ENCODE data around the gene SULT1A1. TPM values are rescaled to one million over a fixed set of nuclear protein-coding genes. Genes with fewer than 3 reads are reported as not detected.
"Not testable (repeated sequence)": the region's sequence is repeated elsewhere in the genome, so short reads cannot be mapped to it uniquely, and the experiment has no call there.

SULT1A1 gene
- 1 to 10 TPM; 4.5 to 7.0 (median 6.5) TPM for polyA plus RNA-seq

DNA sequence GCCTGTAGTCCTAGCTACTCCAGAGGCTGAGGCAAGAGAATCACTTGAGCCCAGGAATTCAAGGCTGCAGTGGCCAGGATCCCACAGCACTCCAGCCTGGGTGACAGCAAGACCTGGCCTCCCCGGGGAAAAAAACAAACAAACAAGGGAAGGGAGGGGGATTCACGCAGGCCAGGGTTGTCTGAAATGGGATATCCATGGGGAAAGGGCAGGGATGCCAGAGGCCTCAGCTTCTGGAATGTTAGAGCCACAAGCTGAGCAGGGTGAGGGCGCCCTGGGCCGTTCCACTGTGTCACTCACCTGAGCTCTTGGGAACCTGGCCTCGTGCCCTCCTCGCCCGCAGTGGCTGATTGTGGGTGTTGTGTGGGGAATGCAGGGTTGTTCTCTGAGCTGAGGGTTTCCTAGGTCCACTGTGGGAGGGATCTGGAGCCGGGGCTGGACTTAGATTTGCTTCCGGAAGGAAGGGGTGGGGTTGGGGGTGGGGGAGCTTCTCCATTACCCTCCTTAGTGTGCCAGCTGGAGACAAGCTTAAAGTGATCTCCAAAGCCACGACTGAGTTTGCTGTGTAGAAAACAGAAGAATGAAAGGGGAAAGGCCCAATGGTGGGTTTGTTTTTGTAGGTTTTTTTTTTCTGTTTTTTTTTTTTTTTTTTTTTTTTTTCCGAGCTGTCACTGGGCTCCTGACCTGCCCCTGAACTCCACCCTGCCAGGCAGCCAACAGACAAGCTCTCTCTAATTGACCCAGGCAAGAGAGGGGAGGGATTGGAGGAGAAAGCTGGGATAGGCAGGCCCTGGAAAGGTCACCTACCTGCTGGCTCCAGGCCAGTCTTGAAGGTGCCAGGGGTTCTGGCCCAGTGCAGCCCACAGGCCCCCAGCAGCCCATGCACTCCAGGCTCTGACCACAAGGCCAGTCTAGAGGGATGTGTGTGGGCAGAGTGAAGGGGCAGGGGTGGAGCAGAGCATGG is at the start of gene SULT1A1:
SULT1A1 (minus strand) TSS at position 414 of the 964 bp plus-strand sequence. CDS start 1,189 bp downstream, outside the sequence.
- H3K4me1 Mint-ChIP-seq = peaks cover 15 to 16% of the 10 kb centered on the region in 2 donors
- DNase-seq = peak in 1 of 3 donors; percentile 9
- H3K27ac Mint-ChIP-seq = peak within 1 kb of the TSS in 1 of 6 donors; percentile 4
- no peaks in the 10 kb centered on the region for H3K27me3 Mint-ChIP-seq (ENCODE audit: low read depth in 3 of 3)
- H3K36me3 Mint-ChIP-seq = no peaks in the 10 kb centered on the region
- H3K9me3 Mint-ChIP-seq = no peaks in the 10 kb centered on the region
- no peak within 1 kb of the TSS for H3K4me3 Mint-ChIP-seq

DNA sequence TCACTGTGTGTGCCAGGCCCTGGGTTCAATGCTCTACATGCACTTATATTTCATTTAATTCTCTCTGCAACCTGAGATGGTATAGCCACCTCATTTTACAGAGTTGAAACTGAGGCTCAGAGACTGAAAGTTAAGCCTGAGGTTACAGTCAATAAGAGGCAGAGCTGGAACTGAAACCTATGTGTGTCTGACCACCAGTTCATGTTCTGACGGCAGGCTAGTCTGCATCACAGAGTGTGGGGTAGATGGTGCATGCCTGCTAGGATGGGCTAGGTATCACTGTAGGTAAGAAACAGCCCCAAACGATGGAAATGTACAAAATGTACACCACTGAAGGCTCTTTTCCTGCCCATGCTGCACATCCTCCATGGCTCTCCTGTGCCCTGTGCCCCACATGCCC is 30.1 kb upstream of the SULT1A1 start:
- H3K4me3 Mint-ChIP-seq; H3K4me1 Mint-ChIP-seq; H3K27me3 Mint-ChIP-seq (ENCODE audit: low read depth in 3 of 3); H3K9me3 Mint-ChIP-seq; DNase-seq; H3K27ac Mint-ChIP-seq; H3K36me3 Mint-ChIP-seq: not testable (repeated sequence)

DNA sequence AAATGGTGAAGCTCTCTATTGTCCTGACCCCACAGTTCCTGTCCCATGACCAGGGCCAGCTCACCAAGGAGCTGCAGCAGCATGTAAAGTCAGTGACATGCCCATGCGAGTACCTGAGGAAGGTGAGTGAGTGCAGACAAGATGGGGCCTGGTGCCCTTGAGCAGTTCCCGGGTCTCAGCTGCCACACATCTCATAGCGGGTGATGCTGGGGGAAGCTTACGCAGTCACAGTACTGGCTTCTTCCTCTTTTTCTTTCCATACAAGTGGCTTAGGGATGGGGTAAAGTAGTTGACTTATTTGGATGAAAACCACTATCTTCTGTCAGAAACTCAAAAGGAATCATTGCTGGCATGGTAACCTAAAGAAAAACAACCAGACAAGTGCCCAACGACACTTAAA is 28.5 kb upstream of the SULT1A1 start:
- H3K27me3 Mint-ChIP-seq (ENCODE audit: low read depth in 3 of 3); DNase-seq: not testable (repeated sequence)

DNA sequence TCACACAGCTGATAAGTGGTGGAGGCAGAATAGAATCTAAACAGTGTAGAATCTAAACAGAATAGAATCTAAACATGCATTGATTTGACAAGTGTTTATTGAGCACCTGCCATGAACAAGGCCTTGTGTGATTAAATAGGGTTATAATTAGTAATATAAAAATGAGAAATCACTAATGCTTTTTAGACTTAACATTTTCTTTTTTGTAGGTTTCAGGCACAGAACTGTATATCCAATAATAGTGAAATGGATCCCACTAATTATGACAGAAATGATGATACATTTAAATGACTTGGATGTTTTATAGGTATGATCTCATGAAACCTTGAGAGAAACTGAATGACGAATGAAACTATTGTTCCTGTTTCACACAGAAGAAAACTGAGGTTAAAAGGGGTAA is 27.9 kb upstream of the SULT1A1 start, which contains the start of gene NPIPB8:
NPIPB8 (plus strand) TSS at position 301 of the 400 bp plus-strand sequence. CDS start 296 bp downstream, outside the sequence.
- H3K27me3 Mint-ChIP-seq (ENCODE audit: low read depth in 3 of 3); H3K9me3 Mint-ChIP-seq; H3K4me1 Mint-ChIP-seq; DNase-seq; H3K36me3 Mint-ChIP-seq; H3K27ac Mint-ChIP-seq; H3K4me3 Mint-ChIP-seq: not testable (repeated sequence)

More for the DNA sequence above, 28.5 kb upstream of the SULT1A1 start:
- H3K36me3 Mint-ChIP-seq, H3K9me3 Mint-ChIP-seq, H3K4me3 Mint-ChIP-seq, H3K4me1 Mint-ChIP-seq, H3K27ac Mint-ChIP-seq: not testable (repeated sequence)

DNA sequence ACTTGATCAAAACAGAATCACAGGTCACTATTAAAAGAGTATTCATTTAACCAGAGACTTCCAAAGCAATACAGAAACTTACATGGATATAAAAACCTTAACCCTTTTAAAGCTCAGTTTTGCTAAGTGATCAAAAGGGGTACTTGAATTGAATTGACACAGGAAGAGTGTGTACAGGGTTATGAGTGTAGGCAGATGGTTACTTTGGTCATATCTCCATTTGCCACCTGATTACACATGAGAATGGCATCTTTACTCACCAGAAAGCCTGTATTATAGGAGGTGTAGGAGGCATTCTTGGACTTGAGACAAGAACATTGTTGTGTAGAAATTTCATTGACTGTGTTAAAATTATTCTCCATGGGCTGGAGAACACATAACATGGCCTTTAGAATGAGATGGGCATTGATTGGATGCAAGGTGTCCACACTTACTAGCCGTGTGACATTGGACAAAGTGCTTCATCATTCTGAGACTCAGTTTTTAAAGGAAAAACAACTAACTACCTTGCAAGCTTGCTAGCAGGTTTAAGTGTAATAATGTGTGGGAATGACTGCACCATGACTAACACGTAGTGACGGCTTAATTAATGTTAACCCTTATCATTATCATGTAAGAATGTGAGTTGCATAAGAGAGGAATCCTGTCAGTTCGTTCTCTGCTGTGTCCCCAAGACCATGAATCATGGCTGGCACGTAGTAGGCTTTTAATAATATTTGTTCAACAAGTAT is 26.4 kb upstream of the SULT1A1 start:
- not testable (repeated sequence) for H3K4me3 Mint-ChIP-seq; H3K27ac Mint-ChIP-seq; H3K27me3 Mint-ChIP-seq (ENCODE audit: low read depth in 3 of 3); H3K36me3 Mint-ChIP-seq; H3K9me3 Mint-ChIP-seq; DNase-seq; H3K4me1 Mint-ChIP-seq

DNA sequence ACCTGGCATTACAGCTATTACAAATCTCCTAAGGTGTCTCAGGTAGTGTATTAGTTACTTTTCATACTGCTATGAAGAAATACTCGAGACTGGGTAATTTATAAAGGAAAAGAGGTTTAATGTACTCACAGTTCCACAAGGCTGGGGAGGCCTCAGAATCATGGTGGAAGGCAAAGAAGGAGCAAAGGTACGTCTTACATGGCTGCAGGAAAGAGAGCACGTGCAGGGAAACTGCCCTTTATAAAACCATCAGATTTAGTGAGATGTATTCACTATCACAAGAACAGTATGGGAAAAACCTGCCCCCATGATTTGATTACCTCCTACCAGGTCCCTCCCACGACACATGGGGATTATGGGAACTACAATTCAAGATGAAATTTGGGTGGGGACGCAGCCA is 21.1 kb upstream of the SULT1A1 start:
- H3K4me3 Mint-ChIP-seq; H3K9me3 Mint-ChIP-seq; H3K4me1 Mint-ChIP-seq; DNase-seq; H3K27ac Mint-ChIP-seq; H3K27me3 Mint-ChIP-seq (ENCODE audit: low read depth in 3 of 3); H3K36me3 Mint-ChIP-seq: not testable (repeated sequence)

DNA sequence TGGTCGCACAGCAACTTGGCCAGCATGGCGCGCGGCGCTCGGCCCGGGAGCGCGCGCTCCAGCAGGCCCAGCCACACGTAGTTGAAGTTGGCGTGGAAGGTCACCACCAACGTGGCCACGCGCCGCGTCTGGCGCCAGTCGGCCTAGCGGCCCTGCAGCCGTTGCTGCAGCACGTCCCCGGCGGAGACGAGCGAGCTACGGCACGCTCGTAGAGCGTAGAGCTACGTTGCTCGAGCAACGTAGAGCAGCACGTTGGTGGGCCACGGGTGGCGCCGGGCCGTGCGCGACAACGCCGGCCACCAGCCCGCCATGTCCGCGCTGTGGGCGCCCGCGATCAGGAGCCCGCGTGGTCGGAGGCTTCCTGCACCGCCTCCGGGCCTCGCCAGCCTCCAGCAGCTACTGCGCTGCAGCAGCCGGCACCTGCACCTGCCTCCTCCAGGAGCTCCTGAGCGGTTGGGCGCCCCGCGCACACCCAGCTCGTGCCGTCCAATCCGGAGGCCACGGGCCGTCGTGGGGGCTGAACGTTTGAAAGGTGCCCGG is 13.4 kb upstream of the SULT1A1 start:
- no peaks in the 10 kb centered on the region for H3K9me3 Mint-ChIP-seq
- H3K27me3 Mint-ChIP-seq (ENCODE audit: low read depth in 3 of 3) = peaks cover 0 to 7% (median 2%) of the 10 kb centered on the region in 3 donors
- peak overlapping the region in 2 of 6 donors; percentile 48 to 60 for H3K27ac Mint-ChIP-seq
- H3K4me1 Mint-ChIP-seq = peaks cover 12 to 17% of the 10 kb centered on the region in 2 donors
- H3K36me3 Mint-ChIP-seq = no peaks in the 10 kb centered on the region
- peak; percentile 20 to 55 (median 29) for DNase-seq
- peak overlapping the region; percentile 73 to 83 (median 80) for H3K4me3 Mint-ChIP-seq

DNA sequence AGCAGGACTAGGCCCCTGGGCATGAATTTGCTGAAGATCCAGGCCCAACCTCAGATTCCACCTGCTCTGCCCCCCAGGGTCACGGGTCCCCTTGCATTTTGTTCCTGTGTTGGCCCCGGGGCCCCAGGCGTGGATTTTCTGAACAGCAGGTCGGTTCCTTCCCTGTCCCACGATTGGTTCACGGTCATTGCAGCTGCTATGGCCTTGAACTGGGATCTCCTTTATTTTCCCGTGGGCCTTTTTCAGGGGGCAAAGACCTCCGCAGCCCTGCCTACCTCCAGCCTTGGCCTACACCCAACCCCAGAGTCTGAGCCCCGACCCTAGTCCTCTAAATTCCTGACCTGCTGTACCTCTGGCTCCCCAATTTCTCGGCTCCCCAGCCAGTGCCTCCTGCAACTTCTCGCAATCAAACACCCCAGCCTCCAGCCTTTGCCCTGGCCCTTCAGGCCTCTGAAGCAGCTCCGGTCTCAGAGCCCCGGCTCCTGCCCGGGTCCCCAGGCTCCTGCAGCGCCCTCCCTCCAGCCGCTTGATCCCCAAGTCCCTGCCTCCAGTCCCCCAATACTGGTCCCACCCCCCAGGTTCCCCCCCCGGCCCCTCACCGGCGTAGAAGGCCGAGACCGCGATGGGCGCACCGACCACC is 12.8 kb upstream of the SULT1A1 start:
- H3K9me3 Mint-ChIP-seq; H3K27me3 Mint-ChIP-seq (ENCODE audit: low read depth in 3 of 3); DNase-seq; H3K36me3 Mint-ChIP-seq: not testable (repeated sequence)
- Mint-ChIP-seq H3K4me1 (peaks cover 12 to 17% of the 10 kb centered on the region in 2 donors), H3K27ac (peak overlapping the region in 4 of 6 donors; percentile 34 to 73 (median 42)), H3K4me3 (peak overlapping the region; percentile 73 to 83 (median 80))

DNA sequence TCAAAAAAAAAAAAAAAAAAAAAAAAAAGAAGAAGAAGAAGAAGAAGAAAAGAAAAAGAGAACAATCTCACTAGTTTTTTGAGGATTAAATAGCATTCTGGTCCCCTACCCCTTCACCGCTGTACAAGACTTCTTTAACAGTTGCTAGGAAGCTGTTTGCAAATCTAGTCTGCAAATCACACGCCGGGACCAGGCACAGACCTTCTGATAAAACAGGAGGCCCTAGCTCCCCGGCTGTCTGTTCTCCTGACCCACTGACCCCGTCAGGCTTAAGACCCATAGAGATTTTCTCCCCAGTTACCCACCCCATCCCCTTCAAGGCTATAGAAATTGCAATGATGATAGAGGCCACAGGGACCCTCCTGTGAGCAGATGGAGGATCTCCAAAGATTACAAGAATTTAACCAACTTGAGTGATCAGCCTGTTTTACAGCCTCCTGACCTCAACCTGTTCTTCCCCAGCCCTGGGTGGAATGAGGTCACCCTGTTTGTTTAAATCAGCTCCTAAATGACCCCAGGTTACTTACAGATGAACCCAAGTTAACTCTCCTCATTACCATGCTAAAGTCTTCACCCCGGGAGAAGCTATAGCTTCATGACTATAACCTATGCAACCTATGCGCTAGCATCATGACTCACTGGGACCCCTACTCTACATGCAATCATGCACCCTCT is 11.8 kb upstream of the SULT1A1 start:
- Mint-ChIP-seq H3K36me3 (peaks cover 0 to 4% (median 0%) of the 10 kb centered on the region in 3 donors), H3K9me3 (no peaks in the 10 kb centered on the region), H3K4me3 (peak overlapping the region in 4 of 5 donors; percentile 23 to 79 (median 60)), H3K27ac (peak overlapping the region in 5 of 6 donors; percentile 26 to 73 (median 42)), H3K27me3 (ENCODE audit: low read depth in 3 of 3) (peaks cover 0 to 7% (median 2%) of the 10 kb centered on the region in 3 donors), H3K4me1 (peaks cover 12 to 17% of the 10 kb centered on the region in 2 donors)
- no peak for DNase-seq

DNA sequence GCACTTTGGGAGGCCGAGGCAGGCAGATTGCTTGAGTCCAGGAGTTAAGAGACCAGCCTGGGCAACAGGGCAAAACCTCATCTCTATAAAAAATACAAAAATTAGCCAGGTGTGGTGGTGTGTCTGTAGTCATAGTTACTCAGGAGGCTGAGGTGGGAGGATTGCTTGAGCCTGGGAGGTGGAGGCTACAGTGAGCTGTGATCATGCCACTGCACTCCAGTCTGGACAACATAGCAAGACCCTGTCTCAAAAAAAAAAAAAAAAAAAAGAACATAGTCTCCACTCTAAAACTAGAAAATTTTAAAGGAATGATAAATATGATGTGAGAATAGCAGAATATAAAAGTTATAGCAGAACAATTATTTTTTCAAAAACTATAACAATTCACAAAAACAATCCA is 10.5 kb upstream of the SULT1A1 start:
- H3K4me3 Mint-ChIP-seq; H3K36me3 Mint-ChIP-seq; H3K27me3 Mint-ChIP-seq (ENCODE audit: low read depth in 3 of 3); DNase-seq; H3K9me3 Mint-ChIP-seq; H3K27ac Mint-ChIP-seq: not testable (repeated sequence)
- peaks cover 12 to 22% of the 10 kb centered on the region in 2 donors for H3K4me1 Mint-ChIP-seq

DNA sequence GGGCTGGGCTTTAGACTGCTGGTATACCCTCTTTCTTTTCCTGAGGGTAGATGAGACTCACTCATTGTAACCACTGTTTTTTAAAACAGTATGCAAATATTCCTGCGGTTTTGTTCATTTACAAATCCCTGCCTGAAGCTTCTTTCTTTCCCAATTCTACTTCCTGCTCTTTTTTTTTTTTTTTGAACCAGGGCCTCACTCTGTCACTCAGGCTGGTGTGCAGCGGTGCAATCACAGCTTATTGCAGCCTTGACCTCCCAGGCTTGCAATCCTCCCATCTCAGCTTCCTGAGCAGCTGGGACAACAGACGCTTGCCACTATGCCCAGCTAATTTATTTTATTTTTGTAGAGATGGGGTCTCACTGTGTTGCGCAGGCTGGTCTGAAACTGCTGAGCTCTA is 8.0 kb upstream of the SULT1A1 start:
- Mint-ChIP-seq H3K27ac (no peak overlapping the region), H3K4me3 (no peak overlapping the region), H3K27me3 (ENCODE audit: low read depth in 3 of 3) (peaks cover 0 to 4% (median 2%) of the 10 kb centered on the region in 3 donors), H3K4me1 (peaks cover 9 to 19% of the 10 kb centered on the region in 2 donors), H3K36me3 (peaks cover 0 to 4% (median 0%) of the 10 kb centered on the region in 3 donors), H3K9me3 (no peaks in the 10 kb centered on the region)
- DNase-seq = no peak

DNA sequence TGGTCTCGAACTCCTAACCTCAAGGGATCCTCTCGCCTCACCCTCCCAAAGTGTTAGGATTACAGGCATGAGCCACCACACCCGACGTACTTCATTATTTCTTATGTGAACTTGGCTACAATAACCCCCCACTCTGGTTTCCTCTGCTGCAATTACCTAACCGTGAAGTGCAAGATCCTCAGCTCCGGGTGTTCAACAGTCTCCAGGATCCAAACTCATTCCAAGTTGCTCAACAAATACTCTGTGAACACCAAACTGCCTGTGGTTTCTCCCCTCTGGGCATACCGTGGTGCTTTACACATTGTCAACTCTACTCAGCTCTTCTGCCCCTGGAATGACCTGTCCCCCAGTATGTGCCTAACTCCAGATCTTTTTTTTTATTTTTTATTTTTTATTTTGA is 6.8 kb upstream of the SULT1A1 start:
- no peak overlapping the region for H3K4me3 Mint-ChIP-seq
- DNase-seq = no peak
- no peak overlapping the region for H3K27ac Mint-ChIP-seq
- peaks cover 0 to 2% (median 1%) of the 10 kb centered on the region in 3 donors for H3K27me3 Mint-ChIP-seq (ENCODE audit: low read depth in 3 of 3)
- H3K36me3 Mint-ChIP-seq = peaks cover 0 to 4% (median 0%) of the 10 kb centered on the region in 3 donors
- peaks cover 0 to 7% of the 10 kb centered on the region in 2 donors for H3K4me1 Mint-ChIP-seq
- H3K9me3 Mint-ChIP-seq = no peaks in the 10 kb centered on the region

DNA sequence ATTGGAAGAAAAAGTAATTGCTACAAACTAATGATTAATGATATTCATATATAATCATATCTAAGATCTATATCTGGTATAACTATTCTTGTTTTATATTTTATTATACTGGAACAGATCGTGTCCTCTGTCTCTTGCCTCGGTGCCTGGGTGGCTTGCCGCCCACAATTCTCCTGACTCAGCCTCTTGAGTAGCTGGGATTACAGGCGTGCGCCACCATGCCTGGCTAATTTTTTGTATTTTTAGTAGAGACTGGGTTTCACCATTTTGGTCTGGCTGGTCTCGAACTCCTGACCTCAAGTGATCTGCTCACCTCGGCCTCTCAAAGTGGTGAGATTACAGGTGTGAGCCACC is 6.4 kb upstream of the SULT1A1 start:
- H3K27ac Mint-ChIP-seq; DNase-seq; H3K36me3 Mint-ChIP-seq; H3K4me1 Mint-ChIP-seq; H3K27me3 Mint-ChIP-seq (ENCODE audit: low read depth in 3 of 3); H3K9me3 Mint-ChIP-seq; H3K4me3 Mint-ChIP-seq: not testable (repeated sequence)

Measured in immature natural killer cell (primary cell).